ENCODE measurements around the gene ABCA7.

ABCA7 gene

DNA sequence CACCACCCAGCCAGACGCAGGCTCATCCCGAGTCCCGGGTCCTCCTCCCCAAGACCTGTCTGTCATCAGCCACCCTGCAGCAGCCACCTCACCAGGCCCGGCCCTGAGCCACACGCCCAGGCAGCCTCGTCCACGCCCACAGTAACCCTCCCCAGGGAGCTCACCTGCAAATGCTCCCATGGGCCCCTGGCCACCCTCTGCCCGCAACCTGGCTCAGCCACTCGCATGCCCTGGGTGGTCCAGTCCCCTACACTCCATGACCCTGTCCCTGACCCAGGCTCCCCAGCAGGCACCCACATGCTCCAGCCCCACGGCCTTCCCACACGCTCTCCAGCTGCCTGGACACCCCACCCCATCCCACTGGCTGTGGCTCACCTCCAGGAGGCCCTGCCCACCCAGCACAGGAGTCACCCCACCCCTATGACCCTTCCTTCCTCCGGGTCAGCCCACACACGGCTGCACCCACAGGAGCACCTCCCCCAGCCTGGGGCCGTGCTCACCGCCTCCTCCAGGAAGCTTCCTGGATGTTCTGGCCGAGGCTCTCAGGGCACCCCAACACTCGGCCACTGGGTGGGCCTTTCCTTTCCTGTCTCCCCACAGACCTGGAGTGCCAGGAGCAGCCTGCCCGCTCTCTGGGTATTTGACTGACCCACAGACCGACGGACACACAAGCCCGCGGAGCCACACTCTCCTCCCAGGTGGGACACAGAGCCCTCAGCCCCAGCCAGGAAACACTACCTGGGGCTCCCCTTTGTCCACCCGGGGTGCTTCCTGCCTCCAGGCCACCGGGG is 22.6 kb upstream of the ABCA7 start:
- CTCF ChIA-PET, result no interaction called here
- no peak for DNase-seq (ENCODE audit: extremely low spot score)
- POLR2A ChIA-PET, result interaction anchor here (1.5 to 4.3 kb wide), 2 partner anchors 12 to 252 kb away, joined by 3 to 16 read pairs; partner anchors contain the start of gene CIRBP
- TF ChIP-seq FOXK2 (IDR thresholded peaks at IDR 0.05) (no peak), NFRKB (IDR thresholded peaks at IDR 0.05) (no peak), ELF4 (IDR thresholded peaks at IDR 0.05) (no peak), ARNT (IDR thresholded peaks at IDR 0.05) (no peak), L3MBTL2 (conservative IDR thresholded peaks at IDR 0.05) (no peak), SP1 (IDR thresholded peaks at IDR 0.05) (no peak), TARDBP (IDR thresholded peaks at IDR 0.05) (no peak), HDGF (IDR thresholded peaks at IDR 0.05; ENCODE audit: borderline replicate concordance) (no peak), SUZ12 (IDR thresholded peaks at IDR 0.05) (no peak), FOXM1 (IDR thresholded peaks at IDR 0.05; ENCODE audit: borderline replicate concordance) (no peak), ZNF384 (IDR thresholded peaks at IDR 0.05) (no peak), LEF1 (IDR thresholded peaks at IDR 0.05; ENCODE audit: borderline replicate concordance) (no peak), CTBP1 (IDR thresholded peaks at IDR 0.05; ENCODE audit: borderline replicate concordance) (no peak), BHLHE40 (IDR thresholded peaks at IDR 0.05; ENCODE audit: borderline replicate concordance) (no peak), FOXA1 (IDR thresholded peaks at IDR 0.05) (no peak)
- TF ChIP-seq, protein P1, sequence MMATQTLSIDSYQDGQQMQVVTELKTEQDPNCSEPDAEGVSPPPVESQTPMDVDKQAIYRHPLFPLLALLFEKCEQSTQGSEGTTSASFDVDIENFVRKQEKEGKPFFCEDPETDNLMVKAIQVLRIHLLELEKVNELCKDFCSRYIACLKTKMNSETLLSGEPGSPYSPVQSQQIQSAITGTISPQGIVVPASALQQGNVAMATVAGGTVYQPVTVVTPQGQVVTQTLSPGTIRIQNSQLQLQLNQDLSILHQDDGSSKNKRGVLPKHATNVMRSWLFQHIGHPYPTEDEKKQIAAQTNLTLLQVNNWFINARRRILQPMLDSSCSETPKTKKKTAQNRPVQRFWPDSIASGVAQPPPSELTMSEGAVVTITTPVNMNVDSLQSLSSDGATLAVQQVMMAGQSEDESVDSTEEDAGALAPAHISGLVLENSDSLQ (IDR thresholded peaks at IDR 0.05), result no peak

DNA sequence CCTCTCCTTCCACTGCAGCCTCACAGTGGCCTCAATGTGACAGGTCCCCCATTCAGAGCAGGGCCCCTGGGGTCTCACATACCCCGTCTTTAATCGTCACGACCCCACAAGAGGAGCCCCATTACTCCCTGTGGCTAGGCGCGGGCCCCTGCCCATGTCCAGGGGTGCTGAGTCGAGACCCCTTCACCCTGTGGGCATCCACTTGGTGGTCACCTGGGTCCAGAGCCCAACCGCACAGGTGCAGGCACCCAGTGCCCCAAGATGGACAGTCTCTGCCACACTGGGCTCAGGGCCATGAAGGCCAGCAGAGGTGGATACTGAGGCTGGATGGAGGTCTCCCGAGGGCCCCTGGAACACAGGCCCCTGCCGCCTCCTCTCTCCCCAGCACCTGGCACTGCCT is 22.0 kb upstream of the ABCA7 start:
- CTCF ChIA-PET, result no interaction called here

DNA sequence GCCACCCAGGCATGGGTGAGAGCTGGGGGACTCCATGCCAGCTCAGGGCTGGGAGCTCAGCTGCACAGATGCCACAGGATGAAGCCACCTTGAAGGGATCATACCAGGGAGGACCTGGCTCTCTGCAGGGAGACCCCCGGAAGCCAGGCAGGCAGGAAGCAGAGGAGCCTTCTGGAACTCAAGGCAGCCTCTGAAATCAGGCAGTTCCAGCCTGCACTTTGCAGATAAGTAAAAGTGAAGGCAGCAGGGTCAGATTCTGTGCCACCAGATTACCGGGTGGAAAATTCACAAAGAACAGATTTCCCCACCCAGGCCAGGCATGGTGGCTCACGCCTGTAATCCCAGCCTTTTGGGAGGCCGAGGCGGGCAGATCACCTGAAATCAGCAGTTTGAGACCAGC is 21.5 kb upstream of the ABCA7 start:
- POLR2A ChIA-PET, result interaction anchor here (1.5 to 4.3 kb wide), 2 partner anchors 11 to 251 kb away, joined by 3 to 16 read pairs; partner anchors contain the start of gene CIRBP
- CTCF ChIA-PET, result no interaction called here
- no peak for DNase-seq (ENCODE audit: extremely low spot score)
- TF ChIP-seq ELF4 (IDR thresholded peaks at IDR 0.05) (no peak), HDGF (IDR thresholded peaks at IDR 0.05; ENCODE audit: borderline replicate concordance) (no peak), FOXK2 (IDR thresholded peaks at IDR 0.05) (no peak), FOXA1 (IDR thresholded peaks at IDR 0.05) (no peak), LEF1 (IDR thresholded peaks at IDR 0.05; ENCODE audit: borderline replicate concordance) (no peak), ARNT (IDR thresholded peaks at IDR 0.05) (no peak), SUZ12 (IDR thresholded peaks at IDR 0.05) (no peak), TARDBP (IDR thresholded peaks at IDR 0.05) (no peak), SP1 (IDR thresholded peaks at IDR 0.05) (no peak)
- TF ChIP-seq, protein P1 (IDR thresholded peaks at IDR 0.05), result no peak

More for the DNA sequence above, 22.0 kb upstream of the ABCA7 start:
- DNase-seq (ENCODE audit: extremely low spot score), result no peak
- no peak for TF ChIP-seq FOXA1 (IDR thresholded peaks at IDR 0.05)
- no peak for TF ChIP-seq TARDBP (IDR thresholded peaks at IDR 0.05)
- no peak for TF ChIP-seq ARNT (IDR thresholded peaks at IDR 0.05)
- no peak for TF ChIP-seq HDGF (IDR thresholded peaks at IDR 0.05; ENCODE audit: borderline replicate concordance)
- TF ChIP-seq LEF1 (IDR thresholded peaks at IDR 0.05; ENCODE audit: borderline replicate concordance), result no peak
- no peak for TF ChIP-seq SP1 (IDR thresholded peaks at IDR 0.05)
- POLR2A ChIA-PET, result interaction anchor here (1.5 to 4.3 kb wide), 2 partner anchors 11 to 251 kb away, joined by 3 to 16 read pairs; partner anchors contain the start of gene CIRBP

DNA sequence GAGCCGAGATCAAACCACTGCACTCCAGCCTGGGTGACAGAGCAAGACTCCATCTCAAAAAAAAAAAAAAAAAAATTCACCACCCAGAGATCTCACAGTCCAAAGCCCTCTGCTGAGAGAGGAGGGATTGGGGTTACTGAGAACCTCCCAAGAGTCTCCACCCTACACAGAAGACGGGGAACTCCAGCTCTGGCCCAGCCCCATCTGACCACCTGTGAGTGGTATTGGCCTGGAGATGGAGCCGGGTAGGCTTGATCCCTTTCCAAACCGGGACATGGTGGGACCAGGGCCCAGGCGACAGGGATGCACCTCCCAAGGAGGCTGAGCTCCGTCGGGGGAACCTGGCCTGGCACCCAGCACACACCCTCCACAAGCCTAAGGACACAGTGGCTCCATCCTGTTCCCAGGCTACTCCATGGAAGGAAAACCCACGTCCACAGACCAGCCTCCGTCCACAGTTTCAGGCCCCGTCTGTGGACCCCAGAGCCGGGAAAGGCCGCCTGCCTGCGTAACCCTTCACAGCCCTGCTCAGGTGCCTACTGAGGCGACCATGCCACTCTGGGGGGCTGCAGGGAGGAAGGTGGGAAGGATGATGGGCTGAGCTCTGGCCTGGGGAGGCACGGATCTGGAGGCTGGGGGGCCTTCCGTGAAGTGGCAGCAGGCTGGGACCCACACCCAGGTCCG is 20.8 kb upstream of the ABCA7 start:
- no peak for DNase-seq (ENCODE audit: extremely low spot score)
- POLR2A ChIA-PET, result interaction anchor here (1.2 to 4.3 kb wide), 3 partner anchors 10 to 250 kb away, joined by 3 to 16 read pairs (median 3); partner anchors contain the start of gene CIRBP
- TF ChIP-seq LEF1 (IDR thresholded peaks at IDR 0.05; ENCODE audit: borderline replicate concordance), result no peak
- no peak for TF ChIP-seq ARNT (IDR thresholded peaks at IDR 0.05)
- no peak for TF ChIP-seq FOXM1 (IDR thresholded peaks at IDR 0.05; ENCODE audit: borderline replicate concordance)
- TF ChIP-seq FOXA1 (IDR thresholded peaks at IDR 0.05), result no peak
- TF ChIP-seq SUZ12 (IDR thresholded peaks at IDR 0.05), result no peak
- TF ChIP-seq, protein P1 (IDR thresholded peaks at IDR 0.05), result no peak
- no peak for TF ChIP-seq TARDBP (IDR thresholded peaks at IDR 0.05)
- no peak for TF ChIP-seq L3MBTL2 (conservative IDR thresholded peaks at IDR 0.05)
- TF ChIP-seq FOXK2 (IDR thresholded peaks at IDR 0.05), result no peak
- TF ChIP-seq CTBP1 (IDR thresholded peaks at IDR 0.05; ENCODE audit: borderline replicate concordance), result no peak
- TF ChIP-seq NFRKB (IDR thresholded peaks at IDR 0.05), result no peak
- no peak for TF ChIP-seq ELF4 (IDR thresholded peaks at IDR 0.05)
- TF ChIP-seq BHLHE40 (IDR thresholded peaks at IDR 0.05; ENCODE audit: borderline replicate concordance), result no peak
- TF ChIP-seq SP1 (IDR thresholded peaks at IDR 0.05), result no peak
- no peak for TF ChIP-seq ZNF384 (IDR thresholded peaks at IDR 0.05)
- no peak for TF ChIP-seq HDGF (IDR thresholded peaks at IDR 0.05; ENCODE audit: borderline replicate concordance)
- CTCF ChIA-PET, result no interaction called here

DNA sequence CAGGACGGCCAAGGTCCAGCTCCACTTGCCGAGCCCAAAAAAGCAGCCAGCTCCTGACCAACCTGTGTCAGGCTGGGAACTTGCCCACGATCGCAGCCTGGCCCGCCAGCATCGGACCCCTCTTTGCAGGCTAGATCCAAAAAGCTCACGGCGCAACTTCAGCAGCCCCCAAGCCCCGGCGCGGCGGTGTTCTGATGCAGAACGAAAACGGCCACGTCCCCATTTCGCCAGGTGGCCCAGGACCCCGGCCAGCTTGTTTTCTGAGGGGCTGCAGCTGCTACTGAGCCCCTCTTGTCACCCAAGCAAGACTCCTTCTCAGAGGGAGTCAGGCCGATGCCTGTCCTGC is 20.3 kb upstream of the ABCA7 start:
- ChIA-PET POLR2A (interaction anchor here (1.2 to 4.3 kb wide), 2 partner anchors 12 to 250 kb away, joined by 3 to 16 read pairs; partner anchors contain the start of gene CIRBP), CTCF (no interaction called here)
- TF ChIP-seq FOXK2 (IDR thresholded peaks at IDR 0.05) (no peak), L3MBTL2 (conservative IDR thresholded peaks at IDR 0.05) (no peak), FOXM1 (IDR thresholded peaks at IDR 0.05; ENCODE audit: borderline replicate concordance) (no peak), FOXA1 (IDR thresholded peaks at IDR 0.05) (no peak), LEF1 (IDR thresholded peaks at IDR 0.05; ENCODE audit: borderline replicate concordance) (no peak), CTBP1 (IDR thresholded peaks at IDR 0.05; ENCODE audit: borderline replicate concordance) (no peak), SP1 (IDR thresholded peaks at IDR 0.05) (no peak), TARDBP (IDR thresholded peaks at IDR 0.05) (no peak), BHLHE40 (IDR thresholded peaks at IDR 0.05; ENCODE audit: borderline replicate concordance) (no peak), HDGF (IDR thresholded peaks at IDR 0.05; ENCODE audit: borderline replicate concordance) (no peak), SUZ12 (IDR thresholded peaks at IDR 0.05) (no peak), ELF4 (IDR thresholded peaks at IDR 0.05) (no peak), ARNT (IDR thresholded peaks at IDR 0.05) (no peak), NFRKB (IDR thresholded peaks at IDR 0.05) (no peak), ZNF384 (IDR thresholded peaks at IDR 0.05) (no peak)
- TF ChIP-seq, protein P1 (IDR thresholded peaks at IDR 0.05), result no peak
- DNase-seq (ENCODE audit: extremely low spot score), result no peak

All from HEK293T (cell line).